Transverse colon (tissue), 4 donors: ENCODE data around the gene MYOM3. TPM values are rescaled to one million over a fixed set of nuclear protein-coding genes. Genes with fewer than 3 reads are reported as not detected.
A peak's percentile ranks its signal among the peaks of the same experiment; 100 is the strongest.

ENCODE experiments used
- DNase-seq: peaks from one replicate; pipeline ENCODE4 v3.0.0-alpha.2; 2019
- H3K27ac ChIP-seq, 4 donors: fragments of 200-600 bp; sonication (generic); 2 replicates each; pipeline ENCODE4 v1.5.1; 2016 to 2018; ENCODE audit warnings: inconsistent platforms in 4 of 4
- H3K27me3 ChIP-seq: fragments of 200-600 bp; sonication (generic); 2 replicates; pipeline ENCODE4 v1.5.1; 2017; ENCODE audit warnings: inconsistent platforms
- H3K36me3 ChIP-seq, 4 donors: fragments of 200-600 bp; sonication (generic); 2 replicates each; pipeline ENCODE4 v1.5.1; 2017 to 2019; ENCODE audit warnings: inconsistent platforms in 4 of 4
- H3K4me1 ChIP-seq, 4 donors: fragments of 200-600 bp; sonication (generic); 2 replicates each; pipeline ENCODE4 v1.5.1; 2017 to 2020; ENCODE audit warnings: inconsistent platforms in 4 of 4
- H3K4me3 ChIP-seq, 4 donors: fragments of 200-600 bp; sonication (generic); 1 replicate in 1 of 4; 2 replicates in 3 of 4; pipeline versions ENCODE4 v1.5.1 to v1.6.1; 2017 to 2019; ENCODE audit warnings: inconsistent platforms in 4 of 4
- H3K9me3 ChIP-seq, 2 donors: fragments of 200-600 bp; sonication (generic); 2 replicates each; pipeline ENCODE4 v1.5.1; 2017 to 2019; ENCODE audit warnings: inconsistent platforms in 2 of 2
- CTCF ChIP-seq, 5 experiments: fragments of 200-600 bp in 3 of 5; fragments of 450-650 bp in 2 of 5; sonication (generic) in 3 of 5; IDR thresholded peaks; 1 replicate in 2 of 5; 2 replicates in 3 of 5; pipeline ENCODE4 v1.5.1; 2016 to 2017; ENCODE audit warnings: antibody characterized with exemption in 5 of 5, inconsistent platforms in 3 of 5, mild to moderate bottlenecking in 2 of 5, moderate library complexity in 1 of 5
- EP300 ChIP-seq: sonication (generic); formaldehyde crosslinking; IDR thresholded peaks from one replicate; pipeline ENCODE4 v1.6.1; 2017; ENCODE audit warnings: antibody characterized with exemption, low read depth
- POLR2A ChIP-seq: fragments of 450-650 bp; IDR thresholded peaks from one replicate; pipeline ENCODE4 v1.6.1; 2016; ENCODE audit warnings: antibody characterized with exemption, mild to moderate bottlenecking, moderate library complexity
- POLR2AphosphoS5 ChIP-seq, 3 donors: sonication (generic); formaldehyde crosslinking; IDR thresholded peaks; one replicate each; pipeline ENCODE4 v1.6.1; 2016; ENCODE audit warnings: antibody characterized with exemption in 3 of 3
- WGBS, 2 donors: methylation state at CpG; one replicate each; pipeline ENCODE4 v1.1.5; 2018; ENCODE audit warnings: low coverage in 1 of 2; 5-methylcytosine and 5-hydroxymethylcytosine counted together
- in situ Hi-C, 4 donors: fragments of 200-750 bp; cut with MboI; loops; one replicate each; pipeline versions ENCODE4 v1.15.0 to v1.15.1; 2017; ENCODE audit warnings: low sequenced_read_pairs in 3 of 4, low pct_ligation_motif_present in 1 of 4, low pct_unique_long_range_greater_than_20kb in 1 of 4
- intact Hi-C: fragments of 100-400 bp; cut with DNase I; formaldehyde crosslinking; loops from one replicate; pipeline ENCODE4 v1.15.1; 2023; ENCODE audit warnings: low total_unique reads
- total RNA-seq, 4 donors: library from RNA; depleted of rRNA; stranded (reverse); fragments of >200 nt; gene quantifications; one replicate each; pipeline ENCODE4 v1.1.0, GENCODE V29; 2016

Gene MYOM3
- total RNA-seq, 4 donors from 2014 or later: 0.60 to 7.5 (median 3.0) TPM

GRCh38 chr1:24156542-24157260, 44.8 kb upstream of the MYOM3 start:
- WGBS, 2 donors: 94% methylated on average over 16 of the region's 18 CpGs; no CpG with 5 or more reads in 1 of the 2 donors
- no peaks in the 10 kb centered on the region for H3K36me3 ChIP-seq
- no peak overlapping the region for H3K4me3 ChIP-seq
- H3K9me3 ChIP-seq: no peaks in the 10 kb centered on the region
- H3K27ac ChIP-seq: no peak overlapping the region
- in situ Hi-C loops (no loop called here), intact Hi-C loops (no loop called here)
- TF ChIP-seq CTCF (IDR thresholded peaks at IDR 0.05) (no peak), POLR2AphosphoS5 (IDR thresholded peaks at IDR 0.05) (no peak), EP300 (no peak), POLR2A (no peak)
- no peaks in the 10 kb centered on the region for H3K27me3 ChIP-seq
- DNase-seq: no peak
- H3K4me1 ChIP-seq: peaks cover 0 to 8% (median 5%) of the 10 kb centered on the region in 4 donors

GRCh38 chr1:24155011-24155782, 43.3 kb upstream of the MYOM3 start:
- peak; percentile 57 for DNase-seq
- no peak overlapping the region for H3K4me3 ChIP-seq
- whole genome bisulfite sequencing, 2 donors: 46 to 93% methylated on average over 3 to 11 of the region's 11 CpGs

GRCh38 chr1:24154215-24154614, 42.3 kb upstream of the MYOM3 start:
- intact Hi-C loops (no loop called here), in situ Hi-C loops (no loop called here)
- Histone ChIP-seq H3K36me3 (no peaks in the 10 kb centered on the region), H3K4me3 (no peak overlapping the region), H3K4me1 (peaks cover 3 to 19% (median 16%) of the 10 kb centered on the region in 4 donors), H3K27me3 (peaks cover 15% of the 10 kb centered on the region), H3K9me3 (no peaks in the 10 kb centered on the region), H3K27ac (no peak overlapping the region)
- TF ChIP-seq POLR2AphosphoS5 (IDR thresholded peaks at IDR 0.05): no peak
- no peak for TF ChIP-seq CTCF (IDR thresholded peaks at IDR 0.05)
- no peak for TF ChIP-seq POLR2A
- TF ChIP-seq EP300: no peak
- 74 to 86% methylated on average over 8 of the region's 8 CpGs for WGBS, 2 donors
- DNase-seq: no peak

More at GRCh38 chr1:24155011-24155782, 43.3 kb upstream of the MYOM3 start:
- peaks cover 10% of the 10 kb centered on the region for H3K27me3 ChIP-seq
- intact Hi-C loops: no loop called here
- H3K36me3 ChIP-seq: no peaks in the 10 kb centered on the region
- in situ Hi-C loops: no loop called here
- TF ChIP-seq EP300 (no peak), CTCF (IDR thresholded peaks at IDR 0.05) (no peak), POLR2AphosphoS5 (IDR thresholded peaks at IDR 0.05) (no peak), POLR2A (no peak)
- H3K9me3 ChIP-seq: no peaks in the 10 kb centered on the region
- peaks cover 3 to 12% (median 9%) of the 10 kb centered on the region in 4 donors for H3K4me1 ChIP-seq
- H3K27ac ChIP-seq: no peak overlapping the region
